ENCODE measurements around the gene TTLL13.

DNA sequence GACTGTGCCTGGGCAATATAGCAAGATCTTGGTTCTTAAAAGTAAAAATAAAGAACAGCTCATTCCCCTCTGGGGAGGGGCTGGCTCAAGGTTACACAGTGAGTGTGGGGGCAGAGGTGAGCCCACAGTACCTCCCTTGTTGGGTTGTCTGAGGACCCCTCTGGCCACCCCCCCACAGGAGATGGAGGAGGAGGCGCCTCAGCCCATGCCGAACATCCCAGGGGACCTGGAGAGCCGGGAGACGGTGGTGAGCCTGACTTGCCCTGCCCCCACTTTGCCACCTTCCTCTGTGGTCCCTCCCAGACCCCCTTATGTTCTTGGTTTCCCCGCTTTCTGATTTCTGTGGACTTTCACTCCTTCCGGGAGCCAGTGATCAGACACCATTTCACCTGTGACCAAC lies 44.8 kb downstream of the TTLL13 start:
- TF ChIP-seq CTCF (IDR thresholded peaks at IDR 0.05) (no peak), POLR2A (IDR thresholded peaks at IDR 0.05) (no peak)
